ENCODE measurements around the gene ELOVL3. TPM values are rescaled to one million over a fixed set of nuclear protein-coding genes. Genes with fewer than 3 reads are reported as not detected.

ELOVL3 gene
- total RNA-seq, 3 donors from 2014 or later, result 0.66 to 2.2 (median 0.88) TPM

DNA sequence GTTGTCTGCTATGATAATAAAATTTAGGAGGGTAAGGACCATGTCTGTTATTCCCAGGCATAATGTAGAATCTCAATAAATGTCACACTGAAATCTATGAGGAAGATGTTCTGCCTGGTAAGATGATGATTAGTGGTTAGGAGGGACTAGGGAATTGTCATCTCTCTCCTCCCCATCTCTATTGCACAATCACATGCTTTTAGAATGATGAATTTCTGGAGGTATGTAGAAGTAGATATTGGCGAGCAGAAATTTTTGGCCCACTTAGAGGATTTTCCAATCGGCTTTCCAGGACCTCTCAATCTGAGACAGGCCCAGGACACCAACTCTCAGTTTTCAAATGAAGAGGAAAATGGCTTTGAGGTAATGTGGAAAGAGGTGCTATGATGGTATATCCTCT is 17.2 kb downstream of the ELOVL3 start:
- H3K4me3 ChIP-seq, result no peak overlapping the region
- TF ChIP-seq, protein P1, sequence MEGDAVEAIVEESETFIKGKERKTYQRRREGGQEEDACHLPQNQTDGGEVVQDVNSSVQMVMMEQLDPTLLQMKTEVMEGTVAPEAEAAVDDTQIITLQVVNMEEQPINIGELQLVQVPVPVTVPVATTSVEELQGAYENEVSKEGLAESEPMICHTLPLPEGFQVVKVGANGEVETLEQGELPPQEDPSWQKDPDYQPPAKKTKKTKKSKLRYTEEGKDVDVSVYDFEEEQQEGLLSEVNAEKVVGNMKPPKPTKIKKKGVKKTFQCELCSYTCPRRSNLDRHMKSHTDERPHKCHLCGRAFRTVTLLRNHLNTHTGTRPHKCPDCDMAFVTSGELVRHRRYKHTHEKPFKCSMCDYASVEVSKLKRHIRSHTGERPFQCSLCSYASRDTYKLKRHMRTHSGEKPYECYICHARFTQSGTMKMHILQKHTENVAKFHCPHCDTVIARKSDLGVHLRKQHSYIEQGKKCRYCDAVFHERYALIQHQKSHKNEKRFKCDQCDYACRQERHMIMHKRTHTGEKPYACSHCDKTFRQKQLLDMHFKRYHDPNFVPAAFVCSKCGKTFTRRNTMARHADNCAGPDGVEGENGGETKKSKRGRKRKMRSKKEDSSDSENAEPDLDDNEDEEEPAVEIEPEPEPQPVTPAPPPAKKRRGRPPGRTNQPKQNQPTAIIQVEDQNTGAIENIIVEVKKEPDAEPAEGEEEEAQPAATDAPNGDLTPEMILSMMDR (IDR thresholded peaks at IDR 0.05), result no peak
- TF ChIP-seq POLR2A (IDR thresholded peaks at IDR 0.05), result no peak
- TF ChIP-seq POLR2AphosphoS5 (IDR thresholded peaks at IDR 0.05), result no peak
- DNase-seq (ENCODE audit: low spot score in 2 of 2), result no peak
- intact Hi-C loops (cut with DNase I; ENCODE audit: low total_unique reads), result no loop called here
- peaks cover 9 to 22% of the 10 kb centered on the region in 2 donors for H3K4me1 ChIP-seq
- H3K36me3 ChIP-seq, result no peaks in the 10 kb centered on the region
- H3K27me3 ChIP-seq, result no peaks in the 10 kb centered on the region
- H3K9me3 ChIP-seq, result no peaks in the 10 kb centered on the region
- no peak overlapping the region for H3K27ac ChIP-seq

DNA sequence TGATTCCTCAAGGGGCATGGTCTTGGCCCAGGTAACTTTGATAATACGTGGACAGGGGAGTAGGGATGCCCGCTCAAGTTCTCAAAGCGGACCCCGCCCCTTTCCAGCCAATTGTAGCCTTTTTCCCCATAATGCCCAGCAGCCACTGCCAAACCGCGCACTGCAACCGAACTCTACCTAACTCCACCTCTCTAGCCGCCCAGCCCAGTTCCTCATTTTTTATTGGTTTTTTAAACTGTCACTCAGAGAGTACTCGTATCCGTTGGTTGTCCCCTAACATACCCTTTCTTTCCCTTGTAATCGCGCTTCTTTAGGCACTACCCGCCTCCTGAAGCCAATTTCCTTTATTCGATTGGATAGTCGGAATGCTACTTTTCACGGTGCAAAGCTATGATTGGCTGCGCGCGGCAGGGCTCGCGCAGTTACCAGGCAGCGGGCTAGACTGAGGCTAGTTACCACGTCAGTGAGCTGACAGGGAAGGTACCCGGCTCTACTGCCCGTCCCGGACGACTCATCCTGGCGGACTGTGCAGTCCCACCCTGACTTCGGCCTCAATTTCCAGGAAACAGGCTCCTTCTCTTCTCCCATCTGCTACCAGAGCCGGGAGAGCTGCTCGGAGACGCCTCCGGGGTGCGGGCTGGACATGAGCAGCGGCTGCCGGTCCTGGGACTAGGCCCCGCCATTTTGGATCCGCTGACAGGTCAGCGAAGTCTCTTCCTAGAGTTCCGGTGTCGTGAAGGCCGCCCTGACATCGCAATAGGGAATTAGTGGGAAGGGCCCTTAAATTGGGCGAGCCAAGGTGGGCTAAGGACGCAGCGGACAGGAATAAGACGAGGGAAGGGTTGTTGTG is 19.2 kb downstream of the ELOVL3 start, which contains the start of gene GBF1:
GBF1 (plus strand) TSS at position 451 of the 850 bp plus-strand sequence. CDS start 13,407 bp downstream, outside the sequence.
- DNase-seq (ENCODE audit: low spot score in 2 of 2), result peak; percentile 87 to 95
- H3K27me3 ChIP-seq, result no peaks in the 10 kb centered on the region
- H3K36me3 ChIP-seq, result no peaks in the 10 kb centered on the region
- TF ChIP-seq POLR2AphosphoS5 (IDR thresholded peaks at IDR 0.05) (peak; percentile 84 to 91 (median 87)), POLR2A (IDR thresholded peaks at IDR 0.05) (peak; percentile 87)
- TF ChIP-seq, protein P1 (IDR thresholded peaks at IDR 0.05), result no peak
- no peaks in the 10 kb centered on the region for H3K9me3 ChIP-seq
- H3K4me1 ChIP-seq, result peaks cover 9 to 27% of the 10 kb centered on the region in 2 donors
- H3K4me3 ChIP-seq, result peak within 1 kb of the TSS; percentile 76 to 90 (median 76)
- H3K27ac ChIP-seq, result peak within 1 kb of the TSS; percentile 88 to 93
- intact Hi-C loops (cut with DNase I; ENCODE audit: low total_unique reads), result no loop called here

DNA sequence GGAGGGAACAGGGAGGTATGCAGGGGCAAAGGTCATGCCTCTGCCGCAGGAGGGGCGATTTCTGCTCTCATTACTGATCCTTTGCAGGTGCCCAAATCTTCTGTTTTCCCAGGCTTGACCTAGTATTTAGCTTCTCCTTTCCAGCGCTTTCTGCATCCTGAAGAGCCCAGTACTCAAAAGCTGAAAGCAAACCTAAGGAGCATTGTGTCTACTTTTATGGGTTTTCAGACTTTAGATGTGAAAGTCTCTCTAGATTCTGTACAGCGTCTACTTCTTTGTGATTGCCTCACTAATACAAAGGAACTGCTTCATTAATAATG is 19.8 kb downstream of the ELOVL3 start:
- Histone ChIP-seq H3K27ac (peak overlapping the region; percentile 88 to 93), H3K4me3 (peak overlapping the region; percentile 76 to 90 (median 76)), H3K27me3 (no peaks in the 10 kb centered on the region), H3K9me3 (no peaks in the 10 kb centered on the region), H3K36me3 (no peaks in the 10 kb centered on the region), H3K4me1 (peaks cover 9 to 27% of the 10 kb centered on the region in 2 donors)
- TF ChIP-seq, protein P1 (IDR thresholded peaks at IDR 0.05), result no peak
- TF ChIP-seq POLR2AphosphoS5 (IDR thresholded peaks at IDR 0.05) (no peak), POLR2A (IDR thresholded peaks at IDR 0.05) (no peak)
- intact Hi-C loops (cut with DNase I; ENCODE audit: low total_unique reads), result no loop called here
- DNase-seq (ENCODE audit: low spot score in 2 of 2), result no peak

DNA sequence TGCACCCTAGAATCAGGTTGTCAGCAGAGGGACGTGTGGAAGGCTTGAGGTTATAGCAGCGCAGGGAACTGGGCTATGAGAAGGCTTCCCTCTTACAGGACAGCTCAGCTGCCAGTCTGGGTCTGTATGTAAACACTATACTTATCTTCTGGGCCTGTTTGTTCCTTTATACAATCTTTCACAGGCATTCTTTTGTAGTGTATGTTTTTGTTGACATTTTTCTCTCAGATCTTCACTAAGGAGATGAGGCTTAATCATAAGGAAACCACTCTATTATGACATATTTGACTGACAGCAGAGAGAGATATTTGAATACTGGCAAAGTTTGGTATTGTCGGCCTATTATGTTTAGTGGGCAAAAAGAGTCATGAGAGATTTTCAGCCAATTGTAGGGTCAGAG is 20.2 kb downstream of the ELOVL3 start:
- H3K4me1 ChIP-seq, result peaks cover 9 to 27% of the 10 kb centered on the region in 2 donors

More for the DNA sequence above, 20.2 kb downstream of the ELOVL3 start:
- Histone ChIP-seq H3K9me3 (no peaks in the 10 kb centered on the region), H3K36me3 (no peaks in the 10 kb centered on the region), H3K27me3 (no peaks in the 10 kb centered on the region), H3K27ac (peak overlapping the region; percentile 88 to 93), H3K4me3 (peak overlapping the region; percentile 76 to 90 (median 76))
- DNase-seq (ENCODE audit: low spot score in 2 of 2), result no peak
- intact Hi-C loops (cut with DNase I; ENCODE audit: low total_unique reads), result no loop called here
- TF ChIP-seq POLR2A (IDR thresholded peaks at IDR 0.05) (no peak), POLR2AphosphoS5 (IDR thresholded peaks at IDR 0.05) (no peak)
- TF ChIP-seq, protein P1 (IDR thresholded peaks at IDR 0.05), result no peak
